Panc1 (cell line): ENCODE data around the gene THADA. TPM values are rescaled to one million over a fixed set of nuclear protein-coding genes. Genes with fewer than 3 reads are reported as not detected.

ENCODE experiments used
- ATAC-seq: fragments of 200-7000 bp; cut with Tn5 transposase; 2 replicates; pipeline ENCODE4 v1.9.1; 2020; ENCODE audit warnings: mild to moderate bottlenecking, moderate library complexity
- BruUV-seq: library from RNA; stranded (reverse); fragments of 400-500 nt; replicated peaks from 2 replicates; lab custom pipeline; 2021; lab: Mats Ljungman, UMichigan
- CTCF ChIA-PET: fragments of 300-600 bp; sonication (Branson Sonifier 250); formaldehyde crosslinking; loops from one replicate; lab custom pipeline; 2022; ENCODE audit warnings: antibody characterized with exemption; lab: Charles Lee
- POLR2A ChIA-PET: fragments of 300-600 bp; sonication (Branson Sonifier 250); formaldehyde crosslinking; loops from one replicate; lab custom pipeline; 2022; ENCODE audit warnings: antibody characterized with exemption; lab: Charles Lee
- DNase-seq: peaks from one replicate; pipeline ENCODE4 v3.0.0-alpha.2; 2010; ENCODE audit warnings: low read depth, low spot score
- H3K27ac ChIP-seq: 2 replicates; pipeline ENCODE4 v1.5.1; 2011; ENCODE audit warnings: mild to moderate bottlenecking, low read length, inconsistent platforms
- H3K27me3 ChIP-seq: fragments of 200-500 bp; sonication (Bioruptor generic); 2 replicates; pipeline ENCODE4 v1.6.0; 2014; ENCODE audit warnings: low read length, inconsistent platforms; ENCODE audit not compliant: control insufficient read depth, insufficient read depth
- H3K36me3 ChIP-seq: fragments of 200-500 bp; sonication (Bioruptor generic); 2 replicates; pipeline ENCODE4 v1.5.1; 2014; ENCODE audit warnings: inconsistent platforms, mild to moderate bottlenecking, low read length, moderate library complexity; ENCODE audit not compliant: control insufficient read depth, insufficient read depth
- H3K4me1 ChIP-seq: 2 replicates; pipeline ENCODE4 v1.5.1; 2011; ENCODE audit warnings: inconsistent platforms, mild to moderate bottlenecking, low read length, moderate library complexity; ENCODE audit not compliant: control insufficient read depth, insufficient read depth
- H3K4me3 ChIP-seq, 2 experiments: 2 replicates each; pipeline ENCODE4 v1.5.1; 2011 to 2012; ENCODE audit warnings: low read depth in 2 of 2, low read length in 2 of 2, mild to moderate bottlenecking in 2 of 2, inconsistent platforms in 1 of 2, moderate library complexity in 1 of 2
- H3K9me3 ChIP-seq: fragments of 200-500 bp; sonication (Bioruptor generic); 2 replicates; pipeline ENCODE4 v1.5.1; 2014; ENCODE audit warnings: low read depth, mild to moderate bottlenecking, inconsistent platforms, low read length, moderate library complexity; ENCODE audit not compliant: control insufficient read depth, insufficient read depth
- CTCF ChIP-seq: fragments of 450-650 bp; IDR thresholded peaks from 2 replicates; pipeline ENCODE4 v1.5.1; 2017; ENCODE audit warnings: mild to moderate bottlenecking
- POLR2AphosphoS5 ChIP-seq: IDR thresholded peaks from 2 replicates; pipeline ENCODE4 v1.6.1; 2012; ENCODE audit warnings: mild to moderate bottlenecking, low read depth, low read length, moderate library complexity
- REST ChIP-seq, 2 experiments: IDR thresholded peaks; 2 replicates each; pipeline ENCODE4 v1.6.1; 2011 to 2012; ENCODE audit warnings: low read depth in 2 of 2, control low read depth in 1 of 2, low read length in 1 of 2, mild to moderate bottlenecking in 1 of 2, moderate library complexity in 1 of 2; ENCODE audit not compliant: insufficient read depth in 1 of 2
- SIN3A ChIP-seq: IDR thresholded peaks from 2 replicates; pipeline ENCODE4 v1.6.1; 2012; ENCODE audit warnings: low read depth, mild to moderate bottlenecking, low read length, moderate library complexity, borderline replicate concordance; ENCODE audit not compliant: insufficient read depth
- TCF7L2 ChIP-seq: IDR thresholded peaks from 2 replicates; pipeline ENCODE4 v1.6.1; 2011; ENCODE audit warnings: mild to moderate bottlenecking, low read depth, low read length, inconsistent platforms
- in situ Hi-C: cut with HindIII; loops from 2 replicates; pipeline ENCODE4 v1.10.0; 2016; ENCODE audit warnings: low sequenced_read_pairs, low pct_unique_long_range_greater_than_20kb
- intact Hi-C: fragments of 100-400 bp; cut with micrococcal nuclease; formaldehyde crosslinking; loops from one replicate; pipeline ENCODE4 v1.10.0; 2022; ENCODE audit not compliant: unreplicated experiment
- total RNA-seq: library from RNA; stranded (reverse); gene quantifications from one replicate; pipeline ENCODE4 v1.2.1, GENCODE V29; 2021; ENCODE audit not compliant: unreplicated experiment

Gene THADA
- total RNA-seq, 1 experiment from 2014 or later = 37.2 TPM

- Histone ChIP-seq H3K4me1 (no peaks in the 10 kb centered on the region), H3K36me3 (0 out of 2 replicates have a peak, but pooled peaks cover 2% of the 10 kb centered on the region), H3K27ac (no peak overlapping the region), H3K27me3 (no peaks in the 10 kb centered on the region), H3K9me3 (no peaks in the 10 kb centered on the region), H3K4me3 (no peak overlapping the region)
- no TSS peak for BruUV-seq
- intact Hi-C loops = no loop called here
- ChIA-PET CTCF (no interaction called here), POLR2A (no interaction called here)
- in situ Hi-C loops = no loop called here
- TF ChIP-seq REST (IDR thresholded peaks at IDR 0.05; ENCODE audit: insufficient read depth in 1 of 2, low read depth in 2 of 2, low read length in 1 of 2) = no peak
- no peak for TF ChIP-seq CTCF
- TF ChIP-seq POLR2AphosphoS5 = no peak
- no peak for TF ChIP-seq TCF7L2
- TF ChIP-seq SIN3A = no peak
- no peak for ATAC-seq
- DNase-seq = no peak
Observed at GRCh38 chr2:43402002-43402401, 193.8 kb downstream of the THADA start.

- intact Hi-C loops = no loop called here
- CTCF ChIA-PET = no interaction called here
- no peak for TF ChIP-seq SIN3A
- TF ChIP-seq TCF7L2 = no peak
- no peak for TF ChIP-seq REST (IDR thresholded peaks at IDR 0.05; ENCODE audit: insufficient read depth in 1 of 2, low read depth in 2 of 2, low read length in 1 of 2)
- TF ChIP-seq CTCF = no peak
- no peak for TF ChIP-seq POLR2AphosphoS5
Observed at GRCh38 chr2:43400508-43400907, 195.3 kb downstream of the THADA start.

More at GRCh38 chr2:43400508-43400907, 195.3 kb downstream of the THADA start:
- BruUV-seq = no TSS peak
- Histone ChIP-seq H3K27ac (no peak overlapping the region), H3K27me3 (no peaks in the 10 kb centered on the region), H3K36me3 (0 out of 2 replicates have a peak, but pooled peaks cover 2% of the 10 kb centered on the region), H3K4me1 (no peaks in the 10 kb centered on the region), H3K9me3 (no peaks in the 10 kb centered on the region), H3K4me3 (no peak overlapping the region)
- POLR2A ChIA-PET = no interaction called here
- DNase-seq = no peak
- in situ Hi-C loops = no loop called here
- ATAC-seq = no peak
